Liver (tissue), 9 donors: ENCODE data around the gene DENND1C. TPM values are rescaled to one million over a fixed set of nuclear protein-coding genes. Genes with fewer than 3 reads are reported as not detected.

Experiments
- DNase-seq: peaks from one replicate; pipeline ENCODE4 v3.0.0-alpha.2; 2017; ENCODE audit warnings: low spot score
- H3K27ac ChIP-seq, 2 donors: one replicate each; pipeline ENCODE4 v1.7.0; 2013; ENCODE audit warnings: inconsistent platforms in 2 of 2, low read length in 2 of 2, control low read depth in 1 of 2, low read depth in 1 of 2, mild to moderate bottlenecking in 1 of 2
- H3K27me3 ChIP-seq, 4 donors: one replicate each; pipeline versions ENCODE4 v1.6.1 to v1.7.0; 2013; ENCODE audit warnings: low read length in 3 of 4, inconsistent platforms in 1 of 4, mild to moderate bottlenecking in 1 of 4, moderate library complexity in 1 of 4; ENCODE audit not compliant: control insufficient read depth in 4 of 4, insufficient read depth in 4 of 4
- H3K36me3 ChIP-seq, 4 donors: one replicate each; pipeline versions ENCODE4 v1.6.1 to v1.7.0; 2013; ENCODE audit warnings: low read length in 3 of 4, mild to moderate bottlenecking in 3 of 4, low read depth in 1 of 4, moderate library complexity in 1 of 4; ENCODE audit not compliant: control insufficient read depth in 4 of 4, insufficient read depth in 3 of 4
- H3K4me1 ChIP-seq, 4 donors: one replicate each; pipeline versions ENCODE4 v1.6.1 to v1.7.0; 2013; ENCODE audit warnings: low read length in 3 of 4, mild to moderate bottlenecking in 3 of 4, moderate library complexity in 1 of 4; ENCODE audit not compliant: control insufficient read depth in 4 of 4, insufficient read depth in 4 of 4
- H3K4me3 ChIP-seq, 3 donors: one replicate each; pipeline versions ENCODE4 v1.6.1 to v1.7.0; 2013; ENCODE audit warnings: low read length in 3 of 3, control low read depth in 1 of 3, low read depth in 1 of 3, mild to moderate bottlenecking in 1 of 3
- H3K9ac ChIP-seq, 2 donors: one replicate each; pipeline ENCODE4 v1.7.0; 2013; ENCODE audit warnings: low read length in 2 of 2, mild to moderate bottlenecking in 2 of 2, moderate library complexity in 2 of 2, control low read depth in 1 of 2, low read depth in 1 of 2
- H3K9me3 ChIP-seq, 4 donors: one replicate each; pipeline versions ENCODE4 v1.6.1 to v1.7.0; 2013; ENCODE audit warnings: low read length in 3 of 4; ENCODE audit not compliant: control insufficient read depth in 4 of 4
- ATF3 ChIP-seq: IDR thresholded peaks from 2 replicates; pipeline ENCODE4 v1.6.1; 2016; ENCODE audit warnings: antibody characterized with exemption
- EGR1 ChIP-seq, 2 donors: IDR thresholded peaks; 2 replicates each; pipeline ENCODE4 v1.6.1; 2016 to 2018; ENCODE audit warnings: antibody characterized with exemption in 2 of 2, low read depth in 2 of 2
- FOXA1 ChIP-seq: IDR thresholded peaks from 2 replicates; pipeline ENCODE4 v1.6.1; 2016; ENCODE audit warnings: antibody characterized with exemption
- FOXA2 ChIP-seq: IDR thresholded peaks from 2 replicates; pipeline ENCODE4 v1.6.1; 2016; ENCODE audit warnings: antibody characterized with exemption
- GABPA ChIP-seq, 2 donors: IDR thresholded peaks in 1 of 2; conservative IDR thresholded peaks in 1 of 2; 2 replicates each; pipeline ENCODE4 v1.6.1; 2016; ENCODE audit warnings: antibody characterized with exemption in 2 of 2, mild to moderate bottlenecking in 1 of 2, moderate library complexity in 1 of 2
- HNF4A ChIP-seq, 2 donors: conservative IDR thresholded peaks; 2 replicates each; pipeline ENCODE4 v1.6.1; 2016; ENCODE audit warnings: antibody characterized with exemption in 2 of 2, mild to moderate bottlenecking in 2 of 2
- HNF4G ChIP-seq: IDR thresholded peaks from 2 replicates; pipeline ENCODE4 v1.6.1; 2016; ENCODE audit warnings: antibody characterized with exemption
- JUND ChIP-seq, 2 donors: IDR thresholded peaks; 2 replicates each; pipeline ENCODE4 v1.6.1; 2016; ENCODE audit warnings: antibody characterized with exemption in 2 of 2
- NR2F2 ChIP-seq: IDR thresholded peaks from 2 replicates; pipeline ENCODE4 v1.6.1; 2016; ENCODE audit warnings: antibody characterized with exemption
- RAD21 ChIP-seq, 2 donors: IDR thresholded peaks; 2 replicates each; pipeline ENCODE4 v1.6.1; 2016; ENCODE audit warnings: antibody characterized with exemption in 2 of 2, mild to moderate bottlenecking in 2 of 2
- RXRA ChIP-seq, 2 donors: IDR thresholded peaks; 2 replicates each; pipeline ENCODE4 v1.6.1; 2017 to 2018; ENCODE audit warnings: antibody characterized with exemption in 2 of 2, mild to moderate bottlenecking in 1 of 2
- SP1 ChIP-seq: IDR thresholded peaks from 2 replicates; pipeline ENCODE4 v1.6.1; 2018; ENCODE audit warnings: antibody characterized with exemption, mild to moderate bottlenecking
- TAF1 ChIP-seq: conservative IDR thresholded peaks from 2 replicates; pipeline ENCODE4 v1.6.1; 2016; ENCODE audit warnings: antibody characterized with exemption, mild to moderate bottlenecking
- YY1 ChIP-seq: IDR thresholded peaks from 2 replicates; pipeline ENCODE4 v1.6.1; 2016; ENCODE audit warnings: antibody characterized with exemption, mild to moderate bottlenecking
- ZBTB33 ChIP-seq: IDR thresholded peaks from 2 replicates; pipeline ENCODE4 v1.6.1; 2016; ENCODE audit warnings: antibody characterized with exemption
- WGBS: extraction: QIAGEN DNeasy Blood & Tissue Kit; methylation state at CpG from one replicate; pipeline ENCODE4 v1.1.7; 2013; 5-methylcytosine and 5-hydroxymethylcytosine counted together
- polyA plus RNA-seq, 2 donors: library from polyadenylated mRNA; stranded (reverse) in 1 of 2; unstranded in 1 of 2; fragments of 200-250 nt in 1 of 2; fragments of >200 nt in 1 of 2; fragmentation: Nextera tagmentation in 1 of 2; extraction: Ambion mirVana in 1 of 2; gene quantifications; one replicate each; pipeline versions ENCODE4 v1.2.1 to v1.2.3, GENCODE V29; 2013 to 2015
- total RNA-seq, 2 donors: library from RNA; depleted of rRNA; stranded (reverse); fragments of >200 nt; gene quantifications; one replicate each; pipeline ENCODE4 v1.2.3, GENCODE V29; 2014
- TF ChIP-seq, protein P1 (sequence below): fragments of 150-350 bp; IDR thresholded peaks from 2 replicates; pipeline ENCODE4 v1.5.1; 2017; ENCODE audit warnings: improper control_type of control experiment, low read depth, low read length; ENCODE audit not compliant: missing input control
- TF ChIP-seq, protein P2 (sequence below): IDR thresholded peaks from 2 replicates; pipeline ENCODE4 v1.6.1; 2016; ENCODE audit warnings: antibody characterized with exemption, mild to moderate bottlenecking
- TF ChIP-seq, protein P3 (sequence below): IDR thresholded peaks from 2 replicates; pipeline ENCODE4 v1.6.1; 2016; ENCODE audit warnings: antibody characterized with exemption
- donor health status: healthy.
- donor health status: healthy.
- donor health status: healthy.
- donor health status: healthy.
- donor health status: healthy.

The DENND1C gene
- total and polyA plus RNA-seq, 4 donors: 0.99 to 1.5 (median 1.2) TPM

GRCh38 chr19:6514089-6514488 lies 32.5 kb upstream of the DENND1C start (continued):
- TF ChIP-seq, protein P1, sequence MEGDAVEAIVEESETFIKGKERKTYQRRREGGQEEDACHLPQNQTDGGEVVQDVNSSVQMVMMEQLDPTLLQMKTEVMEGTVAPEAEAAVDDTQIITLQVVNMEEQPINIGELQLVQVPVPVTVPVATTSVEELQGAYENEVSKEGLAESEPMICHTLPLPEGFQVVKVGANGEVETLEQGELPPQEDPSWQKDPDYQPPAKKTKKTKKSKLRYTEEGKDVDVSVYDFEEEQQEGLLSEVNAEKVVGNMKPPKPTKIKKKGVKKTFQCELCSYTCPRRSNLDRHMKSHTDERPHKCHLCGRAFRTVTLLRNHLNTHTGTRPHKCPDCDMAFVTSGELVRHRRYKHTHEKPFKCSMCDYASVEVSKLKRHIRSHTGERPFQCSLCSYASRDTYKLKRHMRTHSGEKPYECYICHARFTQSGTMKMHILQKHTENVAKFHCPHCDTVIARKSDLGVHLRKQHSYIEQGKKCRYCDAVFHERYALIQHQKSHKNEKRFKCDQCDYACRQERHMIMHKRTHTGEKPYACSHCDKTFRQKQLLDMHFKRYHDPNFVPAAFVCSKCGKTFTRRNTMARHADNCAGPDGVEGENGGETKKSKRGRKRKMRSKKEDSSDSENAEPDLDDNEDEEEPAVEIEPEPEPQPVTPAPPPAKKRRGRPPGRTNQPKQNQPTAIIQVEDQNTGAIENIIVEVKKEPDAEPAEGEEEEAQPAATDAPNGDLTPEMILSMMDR: no peak
- TF ChIP-seq YY1 (no peak), ZBTB33 (no peak)

- Histone ChIP-seq H3K36me3 (no peaks in the 10 kb centered on the region), H3K4me1 (peaks cover 0 to 3% (median under 1%) of the 10 kb centered on the region in 4 donors), H3K9me3 (no peaks in the 10 kb centered on the region), H3K9ac (no peak overlapping the region), H3K27me3 (no peaks in the 10 kb centered on the region), H3K27ac (no peak overlapping the region), H3K4me3 (no peak overlapping the region)
- 80% methylated on average over 7 of the region's 7 CpGs for WGBS
- no peak for DNase-seq
- TF ChIP-seq FOXA1 (no peak), ZBTB33 (no peak), NR2F2 (no peak), SP1 (no peak), FOXA2 (no peak), TAF1 (no peak), RXRA (IDR thresholded peaks at IDR 0.05) (no peak), RAD21 (IDR thresholded peaks at IDR 0.05) (no peak), HNF4G (no peak), YY1 (no peak), JUND (IDR thresholded peaks at IDR 0.05) (no peak), GABPA (IDR thresholded peaks at IDR 0.05 in 1 of 2, conservative IDR thresholded peaks at IDR 0.05 in 1 of 2) (no peak), HNF4A (conservative IDR thresholded peaks at IDR 0.05) (no peak), EGR1 (IDR thresholded peaks at IDR 0.05; ENCODE audit: low read depth in 2 of 2) (no peak), ATF3 (no peak)
- TF ChIP-seq, protein P2, sequence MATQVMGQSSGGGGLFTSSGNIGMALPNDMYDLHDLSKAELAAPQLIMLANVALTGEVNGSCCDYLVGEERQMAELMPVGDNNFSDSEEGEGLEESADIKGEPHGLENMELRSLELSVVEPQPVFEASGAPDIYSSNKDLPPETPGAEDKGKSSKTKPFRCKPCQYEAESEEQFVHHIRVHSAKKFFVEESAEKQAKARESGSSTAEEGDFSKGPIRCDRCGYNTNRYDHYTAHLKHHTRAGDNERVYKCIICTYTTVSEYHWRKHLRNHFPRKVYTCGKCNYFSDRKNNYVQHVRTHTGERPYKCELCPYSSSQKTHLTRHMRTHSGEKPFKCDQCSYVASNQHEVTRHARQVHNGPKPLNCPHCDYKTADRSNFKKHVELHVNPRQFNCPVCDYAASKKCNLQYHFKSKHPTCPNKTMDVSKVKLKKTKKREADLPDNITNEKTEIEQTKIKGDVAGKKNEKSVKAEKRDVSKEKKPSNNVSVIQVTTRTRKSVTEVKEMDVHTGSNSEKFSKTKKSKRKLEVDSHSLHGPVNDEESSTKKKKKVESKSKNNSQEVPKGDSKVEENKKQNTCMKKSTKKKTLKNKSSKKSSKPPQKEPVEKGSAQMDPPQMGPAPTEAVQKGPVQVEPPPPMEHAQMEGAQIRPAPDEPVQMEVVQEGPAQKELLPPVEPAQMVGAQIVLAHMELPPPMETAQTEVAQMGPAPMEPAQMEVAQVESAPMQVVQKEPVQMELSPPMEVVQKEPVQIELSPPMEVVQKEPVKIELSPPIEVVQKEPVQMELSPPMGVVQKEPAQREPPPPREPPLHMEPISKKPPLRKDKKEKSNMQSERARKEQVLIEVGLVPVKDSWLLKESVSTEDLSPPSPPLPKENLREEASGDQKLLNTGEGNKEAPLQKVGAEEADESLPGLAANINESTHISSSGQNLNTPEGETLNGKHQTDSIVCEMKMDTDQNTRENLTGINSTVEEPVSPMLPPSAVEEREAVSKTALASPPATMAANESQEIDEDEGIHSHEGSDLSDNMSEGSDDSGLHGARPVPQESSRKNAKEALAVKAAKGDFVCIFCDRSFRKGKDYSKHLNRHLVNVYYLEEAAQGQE: no peak
- TF ChIP-seq, protein P3, sequence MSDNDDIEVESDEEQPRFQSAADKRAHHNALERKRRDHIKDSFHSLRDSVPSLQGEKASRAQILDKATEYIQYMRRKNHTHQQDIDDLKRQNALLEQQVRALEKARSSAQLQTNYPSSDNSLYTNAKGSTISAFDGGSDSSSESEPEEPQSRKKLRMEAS: no peak
- TF ChIP-seq, protein P1: no peak
These were observed 29.0 kb upstream of the DENND1C start for GRCh38 chr19:6510618-6511017.
